ENCODE measurements around the gene CEBPZ. TPM values are rescaled to one million over a fixed set of nuclear protein-coding genes. Genes with fewer than 3 reads are reported as not detected.
A peak's percentile ranks its signal among the peaks of the same experiment; 100 is the strongest.

CEBPZ gene
- total and polyA plus RNA-seq, 2 donors (not counting 1 experiment from before 2014, with no cell fraction given) = 19.9 to 48.9 TPM

DNA sequence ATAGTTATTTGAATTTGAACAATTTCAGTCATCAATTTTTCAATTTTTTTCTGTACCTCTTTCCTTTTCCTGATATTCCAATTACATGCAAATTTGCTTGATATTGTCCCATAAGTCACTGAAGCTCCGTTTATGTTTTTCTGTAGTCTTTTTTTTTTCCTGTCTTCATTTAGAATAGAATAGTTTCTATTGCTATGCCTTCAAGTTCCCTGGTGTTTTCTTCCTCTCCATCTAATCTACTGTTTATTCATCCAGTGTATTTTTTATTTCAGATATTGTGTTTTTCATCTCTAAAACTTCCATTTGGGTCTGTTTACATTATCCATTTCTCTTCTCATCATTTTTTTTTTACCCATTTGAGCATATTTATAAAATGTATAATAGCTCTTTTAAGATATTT, 66.6 kb downstream of the CEBPZ start:
- no peak for TF ChIP-seq EZH2 (IDR thresholded peaks at IDR 0.05; ENCODE audit: low read length, missing control alignments)
- TF ChIP-seq, protein P1, sequence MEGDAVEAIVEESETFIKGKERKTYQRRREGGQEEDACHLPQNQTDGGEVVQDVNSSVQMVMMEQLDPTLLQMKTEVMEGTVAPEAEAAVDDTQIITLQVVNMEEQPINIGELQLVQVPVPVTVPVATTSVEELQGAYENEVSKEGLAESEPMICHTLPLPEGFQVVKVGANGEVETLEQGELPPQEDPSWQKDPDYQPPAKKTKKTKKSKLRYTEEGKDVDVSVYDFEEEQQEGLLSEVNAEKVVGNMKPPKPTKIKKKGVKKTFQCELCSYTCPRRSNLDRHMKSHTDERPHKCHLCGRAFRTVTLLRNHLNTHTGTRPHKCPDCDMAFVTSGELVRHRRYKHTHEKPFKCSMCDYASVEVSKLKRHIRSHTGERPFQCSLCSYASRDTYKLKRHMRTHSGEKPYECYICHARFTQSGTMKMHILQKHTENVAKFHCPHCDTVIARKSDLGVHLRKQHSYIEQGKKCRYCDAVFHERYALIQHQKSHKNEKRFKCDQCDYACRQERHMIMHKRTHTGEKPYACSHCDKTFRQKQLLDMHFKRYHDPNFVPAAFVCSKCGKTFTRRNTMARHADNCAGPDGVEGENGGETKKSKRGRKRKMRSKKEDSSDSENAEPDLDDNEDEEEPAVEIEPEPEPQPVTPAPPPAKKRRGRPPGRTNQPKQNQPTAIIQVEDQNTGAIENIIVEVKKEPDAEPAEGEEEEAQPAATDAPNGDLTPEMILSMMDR (conservative IDR thresholded peaks at IDR 0.05 in 1 of 2, IDR thresholded peaks at IDR 0.05 in 1 of 2; ENCODE audit: low read depth in 1 of 2, low read length in 2 of 2) = no peak
- H3K27me3 ChIP-seq (ENCODE audit: control insufficient read depth, insufficient read depth, low read length) = no peaks in the 10 kb centered on the region
- no peak overlapping the region for H3K4me2 ChIP-seq (ENCODE audit: extremely low read depth, insufficient read depth, low read length)
- H3K9me3 ChIP-seq (ENCODE audit: control insufficient read depth, insufficient read depth, low read depth, low read length) = no peaks in the 10 kb centered on the region
- no peaks in the 10 kb centered on the region for H3K79me2 ChIP-seq (ENCODE audit: control insufficient read depth, insufficient read depth, low read length)
- no peaks in the 10 kb centered on the region for H3K36me3 ChIP-seq (ENCODE audit: control insufficient read depth, insufficient read depth, low read length)
- H3K4me1 ChIP-seq (ENCODE audit: control insufficient read depth, extremely low read depth, insufficient read depth, low read length) = no peaks in the 10 kb centered on the region
- no peak overlapping the region for H3K4me3 ChIP-seq (replicated peaks in 1 of 4; ENCODE audit: control extremely low read depth in 1 of 4, insufficient read depth in 1 of 4, low read depth in 3 of 4, low read length in 4 of 4)
- no peaks in the 10 kb centered on the region for H4K20me1 ChIP-seq (ENCODE audit: control insufficient read depth, extremely low read depth, insufficient read depth, low read length)
- H3K27ac ChIP-seq (ENCODE audit: insufficient read depth, low read length) = no peak overlapping the region
- DNase-seq (ENCODE audit: low read depth in 2 of 2) = no peak
- H2AFZ ChIP-seq (ENCODE audit: low read length) = no peak overlapping the region
- no peak overlapping the region for H3K9ac ChIP-seq (ENCODE audit: insufficient read depth, low read length)

DNA sequence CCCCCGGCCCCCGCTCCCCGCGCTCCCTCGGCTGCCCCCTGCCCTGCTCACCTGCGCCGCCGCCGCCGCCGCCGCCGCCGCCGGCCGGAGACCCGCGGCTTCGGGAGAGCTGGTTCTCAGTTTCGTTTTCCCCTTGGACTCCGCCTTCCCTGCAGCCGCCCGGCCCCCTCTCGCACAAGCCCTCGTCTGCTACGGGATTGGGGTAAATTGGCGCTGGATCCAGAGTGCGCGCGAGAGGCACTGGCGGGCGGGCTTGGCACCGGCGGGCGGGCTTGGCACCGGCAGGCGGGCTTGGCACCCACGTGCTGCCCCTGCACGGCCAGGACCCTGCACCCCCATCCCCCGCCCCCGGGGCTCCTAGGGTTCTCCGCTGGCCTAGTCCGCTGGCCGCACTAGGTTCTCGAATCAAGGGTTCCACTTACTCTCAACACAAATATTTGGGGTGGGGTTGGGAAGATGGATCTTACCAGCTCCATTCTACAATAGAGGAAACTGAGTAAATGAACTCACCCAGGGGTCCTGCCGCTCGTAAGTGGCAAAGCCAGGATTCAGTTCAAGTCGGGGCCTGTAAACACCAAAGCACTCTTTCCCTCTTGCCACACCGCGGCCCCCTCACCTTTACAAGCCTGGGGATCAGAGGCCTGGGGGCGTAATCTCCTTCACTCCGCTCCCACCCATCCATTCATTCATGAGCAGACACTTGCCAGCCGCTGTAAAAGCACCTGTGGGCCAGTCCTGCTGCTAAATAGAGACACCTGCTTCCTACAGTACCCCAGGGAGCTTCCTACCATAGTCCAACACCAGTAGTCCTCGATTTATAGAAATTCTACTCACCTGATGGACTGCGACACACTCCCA, 74.3 kb downstream of the CEBPZ start, which contains the start of gene EIF2AK2:
Gene EIF2AK2, minus strand, starts transcription at position 124 of the 858 bp plus-strand sequence. CDS start 9,174 bp downstream, outside the sequence.
- Histone ChIP-seq H3K27me3 (ENCODE audit: control insufficient read depth, insufficient read depth, low read length) (no peaks in the 10 kb centered on the region), H3K4me2 (ENCODE audit: extremely low read depth, insufficient read depth, low read length) (peak within 1 kb of the TSS; percentile 95), H3K9ac (ENCODE audit: insufficient read depth, low read length) (peak within 1 kb of the TSS; percentile 79), H3K4me3 (replicated peaks in 1 of 4; ENCODE audit: control extremely low read depth in 1 of 4, insufficient read depth in 1 of 4, low read depth in 3 of 4, low read length in 4 of 4) (peak within 1 kb of the TSS; percentile 66 to 92 (median 87)), H3K27ac (ENCODE audit: insufficient read depth, low read length) (peak within 1 kb of the TSS; percentile 79), H3K4me1 (ENCODE audit: control insufficient read depth, extremely low read depth, insufficient read depth, low read length) (peaks cover 2% of the 10 kb centered on the region), H3K9me3 (ENCODE audit: control insufficient read depth, insufficient read depth, low read depth, low read length) (no peaks in the 10 kb centered on the region), H2AFZ (ENCODE audit: low read length) (peak within 1 kb of the TSS; percentile 78), H3K79me2 (ENCODE audit: control insufficient read depth, insufficient read depth, low read length) (peaks cover 32% of the 10 kb centered on the region), H4K20me1 (ENCODE audit: control insufficient read depth, extremely low read depth, insufficient read depth, low read length) (no peaks in the 10 kb centered on the region), H3K36me3 (ENCODE audit: control insufficient read depth, insufficient read depth, low read length) (peaks cover 3% of the 10 kb centered on the region)
- TF ChIP-seq EZH2 (IDR thresholded peaks at IDR 0.05; ENCODE audit: low read length, missing control alignments) = no peak
- DNase-seq (ENCODE audit: low read depth in 2 of 2) = peak; percentile 81 to 85

DNA sequence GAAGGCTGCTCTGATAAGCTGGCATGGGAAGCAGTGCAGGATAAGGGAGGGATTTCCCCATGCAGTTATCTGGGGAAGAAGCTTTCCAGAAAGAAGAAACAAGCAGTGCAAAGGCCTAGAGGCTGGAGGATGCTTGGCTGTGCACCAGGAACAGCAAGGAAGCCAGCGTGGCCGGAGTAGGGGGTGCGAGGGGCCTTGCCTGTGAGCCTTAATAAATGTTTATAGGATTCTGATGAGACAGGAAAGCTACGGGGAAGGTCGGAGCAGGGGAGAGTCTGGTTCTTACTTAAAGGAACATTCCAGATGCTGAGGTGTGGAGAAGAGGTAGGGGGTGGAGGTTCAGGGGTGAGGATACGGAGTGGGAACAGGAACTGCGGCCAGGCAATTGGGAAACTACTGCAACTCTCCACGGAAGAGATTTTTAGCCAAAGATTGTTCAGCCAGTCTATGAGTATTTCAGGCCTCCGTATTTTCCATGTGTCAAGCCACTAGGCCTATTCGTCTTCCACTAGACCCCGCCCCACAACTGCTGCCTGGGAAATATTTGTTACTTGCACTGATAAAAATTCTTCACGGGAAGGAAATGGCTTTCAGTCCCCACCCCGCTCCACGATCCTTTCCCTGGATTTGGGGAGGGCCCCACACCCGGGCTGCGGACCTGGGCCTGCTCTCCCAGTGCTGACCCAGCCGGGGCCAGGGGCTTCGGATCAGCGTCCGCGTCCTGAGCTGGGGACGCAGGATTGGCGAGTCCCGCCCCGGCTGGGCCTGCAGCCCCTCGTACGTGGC, 75.1 kb downstream of the CEBPZ start:
- Histone ChIP-seq H3K9ac (ENCODE audit: insufficient read depth, low read length) (peak overlapping the region; percentile 79), H3K27ac (ENCODE audit: insufficient read depth, low read length) (peak overlapping the region; percentile 79), H3K79me2 (ENCODE audit: control insufficient read depth, insufficient read depth, low read length) (peaks cover 35% of the 10 kb centered on the region), H3K4me1 (ENCODE audit: control insufficient read depth, extremely low read depth, insufficient read depth, low read length) (peaks cover 2% of the 10 kb centered on the region), H3K27me3 (ENCODE audit: control insufficient read depth, insufficient read depth, low read length) (no peaks in the 10 kb centered on the region), H2AFZ (ENCODE audit: low read length) (peak overlapping the region; percentile 62), H3K4me2 (ENCODE audit: extremely low read depth, insufficient read depth, low read length) (peak overlapping the region; percentile 95), H4K20me1 (ENCODE audit: control insufficient read depth, extremely low read depth, insufficient read depth, low read length) (no peaks in the 10 kb centered on the region), H3K4me3 (replicated peaks in 1 of 4; ENCODE audit: control extremely low read depth in 1 of 4, insufficient read depth in 1 of 4, low read depth in 3 of 4, low read length in 4 of 4) (peak overlapping the region; percentile 66 to 92 (median 87)), H3K36me3 (ENCODE audit: control insufficient read depth, insufficient read depth, low read length) (peaks cover 3% of the 10 kb centered on the region), H3K9me3 (ENCODE audit: control insufficient read depth, insufficient read depth, low read depth, low read length) (no peaks in the 10 kb centered on the region)
- TF ChIP-seq EZH2 (IDR thresholded peaks at IDR 0.05; ENCODE audit: low read length, missing control alignments) = no peak
- TF ChIP-seq, protein P1 (conservative IDR thresholded peaks at IDR 0.05 in 1 of 2, IDR thresholded peaks at IDR 0.05 in 1 of 2; ENCODE audit: low read depth in 1 of 2, low read length in 2 of 2) = no peak
- DNase-seq (ENCODE audit: low read depth in 2 of 2) = peak; percentile 70
